ENCODE results near the gene FPGS. TPM values are rescaled to one million over a fixed set of nuclear protein-coding genes. Genes with fewer than 3 reads are reported as not detected.
"Not testable (repeated sequence)": the region's sequence is repeated elsewhere in the genome, so short reads cannot be mapped to it uniquely, and the experiment has no call there.

Gene FPGS
- total and polyA plus RNA-seq, 9 donors: 18.9 to 209 (median 154) TPM

- intact Hi-C loops (cut with DNase I): loop anchor here in 2 of 4 donors (5.0 kb wide), 2 partner anchors 33 to 38 kb away; no protein-coding TSS in a partner anchor
- WGBS, 3 donors: 39 to 56% (median 51%) methylated on average over 6 of the region's 6 CpGs
- DNase-seq: peak in 1 of 5 donors; percentile 57
- no peak overlapping the region for H3K4me3 ChIP-seq
- H3K27me3 ChIP-seq: no peaks in the 10 kb centered on the region
- TF ChIP-seq CTCF (IDR thresholded peaks at IDR 0.05) (no peak), EP300 (IDR thresholded peaks at IDR 0.05) (no peak)
- H3K9me3 ChIP-seq: no peaks in the 10 kb centered on the region
- H3K4me1 ChIP-seq (ENCODE audit: insufficient read depth): peaks cover 41% of the 10 kb centered on the region
- H3K27ac ChIP-seq: peak overlapping the region; percentile 77 to 96
- no peaks in the 10 kb centered on the region for H3K36me3 ChIP-seq
Measured at GRCh38 chr9:127829205-127829906, 26.7 kb downstream of the FPGS start.

GRCh38 chr9:127832248-127832647 is 29.6 kb downstream of the FPGS start:
- DNase-seq: peak in 1 of 5 donors; percentile 46
- intact Hi-C loops (cut with DNase I): no loop called here
- WGBS, 3 donors: 55 to 60% (median 59%) methylated on average over 7 of the region's 7 CpGs

GRCh38 chr9:127833555-127833954 is 30.9 kb downstream of the FPGS start:
- DNase-seq: no peak
- Histone ChIP-seq H3K4me1 (ENCODE audit: insufficient read depth) (peaks cover 61% of the 10 kb centered on the region), H3K9me3 (no peaks in the 10 kb centered on the region), H3K4me3 (no peak overlapping the region), H3K27me3 (no peaks in the 10 kb centered on the region), H3K36me3 (no peaks in the 10 kb centered on the region), H3K27ac (peak overlapping the region; percentile 67 to 96)
- intact Hi-C loops (cut with DNase I): no loop called here
- TF ChIP-seq CTCF (IDR thresholded peaks at IDR 0.05): peak in 1 of 3 donors; percentile 16
- TF ChIP-seq EP300 (IDR thresholded peaks at IDR 0.05): peak; percentile 72
- no peak for TF ChIP-seq POLR2A (IDR thresholded peaks at IDR 0.05)
- WGBS, 3 donors: 6 to 15% (median 8%) methylated on average over 1 of the region's 1 CpG

More at GRCh38 chr9:127832248-127832647, 29.6 kb downstream of the FPGS start:
- Histone ChIP-seq H3K4me3 (no peak overlapping the region), H3K4me1 (ENCODE audit: insufficient read depth) (peaks cover 57% of the 10 kb centered on the region), H3K9me3 (no peaks in the 10 kb centered on the region), H3K36me3 (no peaks in the 10 kb centered on the region), H3K27ac (peak overlapping the region; percentile 23 to 96), H3K27me3 (no peaks in the 10 kb centered on the region)
- TF ChIP-seq CTCF (IDR thresholded peaks at IDR 0.05) (no peak), POLR2A (IDR thresholded peaks at IDR 0.05) (no peak), EP300 (IDR thresholded peaks at IDR 0.05) (no peak)

GRCh38 chr9:127835991-127836516 is 33.4 kb downstream of the FPGS start:
- peak overlapping the region; percentile 88 to 96 for H3K27ac ChIP-seq
- no peaks in the 10 kb centered on the region for H3K27me3 ChIP-seq
- 14 to 41% (median 16%) methylated on average over 17 of the region's 17 CpGs for WGBS, 3 donors
- H3K36me3 ChIP-seq: no peaks in the 10 kb centered on the region
- peaks cover 72% of the 10 kb centered on the region for H3K4me1 ChIP-seq (ENCODE audit: insufficient read depth)
- TF ChIP-seq POLR2A (IDR thresholded peaks at IDR 0.05) (peak; percentile 7), EP300 (IDR thresholded peaks at IDR 0.05) (no peak)
- no peaks in the 10 kb centered on the region for H3K9me3 ChIP-seq
- intact Hi-C loops (cut with DNase I): no loop called here
- DNase-seq: peak; percentile 70 to 81 (median 72)
- no peak overlapping the region for H3K4me3 ChIP-seq

- peaks cover 69% of the 10 kb centered on the region for H3K4me1 ChIP-seq (ENCODE audit: insufficient read depth)
- H3K36me3 ChIP-seq; H3K9me3 ChIP-seq; H3K4me3 ChIP-seq; intact Hi-C loops (cut with DNase I); DNase-seq; H3K27me3 ChIP-seq: not testable (repeated sequence)
- peak overlapping the region; percentile 88 to 96 for H3K27ac ChIP-seq
- WGBS, 3 donors: 68 to 76% (median 72%) methylated on average over 3 of the region's 3 CpGs
Measured at GRCh38 chr9:127836561-127836960, 33.9 kb downstream of the FPGS start.

Measured in ovary (tissue), 9 donors.